K562 (cell line): Measurements from ENCODE around the gene RBM3. TPM values are rescaled to one million over a fixed set of nuclear protein-coding genes. Genes with fewer than 3 reads are reported as not detected.

ENCODE experiments used
- CBX1 ChIP-seq: sonication (generic); IDR thresholded peaks from 2 replicates; pipeline ENCODE4 v1.6.1; 2016; ENCODE audit warnings: antibody characterized with exemption, low read depth, mild to moderate bottlenecking
- JUN ChIP-seq, 2 experiments: sonication (generic) in 1 of 2; formaldehyde crosslinking in 1 of 2; IDR thresholded peaks; 2 replicates each; pipeline versions ENCODE4 v1.6.1 to v1.8.0; 2012 to 2022; ENCODE audit warnings: borderline replicate concordance in 2 of 2, mild to moderate bottlenecking in 2 of 2, improper control_type of control experiment in 1 of 2, low read depth in 1 of 2, low read length in 1 of 2, missing genetic modification reagents in 1 of 2
- MEF2D ChIP-seq: conservative IDR thresholded peaks from 2 replicates; pipeline ENCODE4 v1.6.1; 2016; ENCODE audit warnings: low read depth, missing genetic modification characterization, missing compliant biosample characterization
- NFRKB ChIP-seq: fragments of 450-650 bp; IDR thresholded peaks from 2 replicates; pipeline ENCODE4 v1.6.1; 2016; ENCODE audit warnings: low read depth
- NRF1 ChIP-seq, 2 experiments: fragments of 450-650 bp; IDR thresholded peaks in 1 of 2; conservative IDR thresholded peaks in 1 of 2; 2 replicates each; pipeline ENCODE4 v1.6.1; 2014; ENCODE audit warnings: mild to moderate bottlenecking in 2 of 2
- POLR2A ChIP-seq: fragments of 450-650 bp; conservative IDR thresholded peaks from 2 replicates; pipeline ENCODE4 v1.6.1; 2016
- TBP ChIP-seq: optimal IDR thresholded peaks from 2 replicates; pipeline ENCODE3; 2011; ENCODE audit warnings: low read depth, low read length, improper control_type of control experiment
- ZNF12 ChIP-seq: sonication (generic); formaldehyde crosslinking; IDR thresholded peaks from 2 replicates; pipeline ENCODE4 v1.4.0; 2020; ENCODE audit warnings: mild to moderate bottlenecking, missing genetic modification reagents
- polyA plus RNA-seq, 8 experiments: library from polyadenylated mRNA; depleted of rRNA in 4 of 8; stranded (reverse) in 5 of 8; unstranded in 3 of 8; fragments of >200 nt; fragmentation: Nextera tagmentation in 2 of 8; fragmentation: Illumina TruSeq in 1 of 8; extraction: Ambion mirVana in 2 of 8; extraction: Trizol in 1 of 8; gene quantifications; 2 replicates each; pipeline versions ENCODE4 v1.2.1 to v1.2.3, GENCODE V29; 2011 to 2014; ENCODE audit warnings: inconsistent platforms in 1 of 8, missing spikeins in 1 of 8
- total RNA-seq, 7 experiments: library from RNA; depleted of rRNA in 6 of 7; stranded (reverse); fragments of >200 nt in 6 of 7; fragmentation: Illumina TruSeq in 2 of 7; extraction: Trizol in 2 of 7; gene quantifications; 2 replicates each; pipeline versions ENCODE4 v1.2.1 to v1.2.3, GENCODE V29; 2011 to 2021; ENCODE audit warnings: low replicate concordance in 1 of 7
- TF ChIP-seq, protein P1 (sequence below), 2 experiments: fragments of 450-650 bp; IDR thresholded peaks; 2 replicates each; pipeline ENCODE4 v1.6.1; 2016; ENCODE audit warnings: mild to moderate bottlenecking in 2 of 2, borderline replicate concordance in 1 of 2, low read depth in 1 of 2, moderate library complexity in 1 of 2
- TF ChIP-seq, protein P2 (sequence below), 2 experiments: IDR thresholded peaks in 1 of 2; conservative IDR thresholded peaks in 1 of 2; 2 replicates each; pipeline ENCODE4 v1.6.1; 2016; ENCODE audit warnings: low read depth in 2 of 2, mild to moderate bottlenecking in 1 of 2, missing compliant biosample characterization in 1 of 2, missing genetic modification characterization in 1 of 2, moderate library complexity in 1 of 2
- TF ChIP-seq, protein P3 (sequence below), 2 experiments: fragments of 450-650 bp in 1 of 2; sonication (generic) in 1 of 2; formaldehyde crosslinking in 1 of 2; IDR thresholded peaks in 1 of 2; conservative IDR thresholded peaks in 1 of 2; 2 replicates each; pipeline versions ENCODE4 v1.6.1 to v1.8.1; 2016 to 2023; ENCODE audit warnings: mild to moderate bottlenecking in 2 of 2, moderate library complexity in 2 of 2, inconsistent platforms in 1 of 2, missing genetic modification reagents in 1 of 2
- TF ChIP-seq, protein P4 (sequence below): sonication (generic); formaldehyde crosslinking; IDR thresholded peaks from 2 replicates; pipeline ENCODE4 v1.8.1; 2022; ENCODE audit warnings: missing genetic modification reagents

RBM3 gene
- total and polyA plus RNA-seq, 9 of the 15 experiments (the other 6 are each of a cell fraction or from before 2014, with no cell fraction given) = 70.3 to 272 (median 209) TPM

DNA sequence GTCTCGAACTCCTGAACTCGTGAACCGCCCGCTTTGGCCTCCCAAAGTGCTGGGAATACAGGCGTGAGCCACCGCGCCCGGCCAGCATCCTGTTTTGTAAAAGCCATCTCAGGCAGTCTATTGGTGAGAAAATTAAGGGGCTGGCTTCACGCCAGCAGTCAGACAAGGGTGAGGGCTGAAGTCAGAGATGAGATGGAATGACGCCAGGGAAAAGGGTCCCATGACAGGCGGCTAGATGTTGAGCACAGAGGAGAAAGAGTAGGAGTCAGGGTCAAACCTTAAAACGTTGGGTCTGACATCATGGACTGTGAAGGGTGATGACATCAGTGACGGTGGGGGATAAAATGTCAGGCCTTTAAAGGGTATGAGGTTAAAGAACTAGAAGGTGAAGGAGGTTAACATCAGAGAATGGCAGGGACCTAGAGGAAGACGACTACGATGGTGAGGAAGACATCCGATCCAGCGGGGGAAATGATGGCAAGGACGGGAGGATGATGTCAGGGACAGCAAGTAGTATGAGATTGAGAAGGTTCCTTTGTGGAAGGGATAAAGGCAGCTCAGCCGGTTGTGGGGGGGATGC lies 504 bp upstream of the RBM3 start (continued):
- TF ChIP-seq, protein P1, sequence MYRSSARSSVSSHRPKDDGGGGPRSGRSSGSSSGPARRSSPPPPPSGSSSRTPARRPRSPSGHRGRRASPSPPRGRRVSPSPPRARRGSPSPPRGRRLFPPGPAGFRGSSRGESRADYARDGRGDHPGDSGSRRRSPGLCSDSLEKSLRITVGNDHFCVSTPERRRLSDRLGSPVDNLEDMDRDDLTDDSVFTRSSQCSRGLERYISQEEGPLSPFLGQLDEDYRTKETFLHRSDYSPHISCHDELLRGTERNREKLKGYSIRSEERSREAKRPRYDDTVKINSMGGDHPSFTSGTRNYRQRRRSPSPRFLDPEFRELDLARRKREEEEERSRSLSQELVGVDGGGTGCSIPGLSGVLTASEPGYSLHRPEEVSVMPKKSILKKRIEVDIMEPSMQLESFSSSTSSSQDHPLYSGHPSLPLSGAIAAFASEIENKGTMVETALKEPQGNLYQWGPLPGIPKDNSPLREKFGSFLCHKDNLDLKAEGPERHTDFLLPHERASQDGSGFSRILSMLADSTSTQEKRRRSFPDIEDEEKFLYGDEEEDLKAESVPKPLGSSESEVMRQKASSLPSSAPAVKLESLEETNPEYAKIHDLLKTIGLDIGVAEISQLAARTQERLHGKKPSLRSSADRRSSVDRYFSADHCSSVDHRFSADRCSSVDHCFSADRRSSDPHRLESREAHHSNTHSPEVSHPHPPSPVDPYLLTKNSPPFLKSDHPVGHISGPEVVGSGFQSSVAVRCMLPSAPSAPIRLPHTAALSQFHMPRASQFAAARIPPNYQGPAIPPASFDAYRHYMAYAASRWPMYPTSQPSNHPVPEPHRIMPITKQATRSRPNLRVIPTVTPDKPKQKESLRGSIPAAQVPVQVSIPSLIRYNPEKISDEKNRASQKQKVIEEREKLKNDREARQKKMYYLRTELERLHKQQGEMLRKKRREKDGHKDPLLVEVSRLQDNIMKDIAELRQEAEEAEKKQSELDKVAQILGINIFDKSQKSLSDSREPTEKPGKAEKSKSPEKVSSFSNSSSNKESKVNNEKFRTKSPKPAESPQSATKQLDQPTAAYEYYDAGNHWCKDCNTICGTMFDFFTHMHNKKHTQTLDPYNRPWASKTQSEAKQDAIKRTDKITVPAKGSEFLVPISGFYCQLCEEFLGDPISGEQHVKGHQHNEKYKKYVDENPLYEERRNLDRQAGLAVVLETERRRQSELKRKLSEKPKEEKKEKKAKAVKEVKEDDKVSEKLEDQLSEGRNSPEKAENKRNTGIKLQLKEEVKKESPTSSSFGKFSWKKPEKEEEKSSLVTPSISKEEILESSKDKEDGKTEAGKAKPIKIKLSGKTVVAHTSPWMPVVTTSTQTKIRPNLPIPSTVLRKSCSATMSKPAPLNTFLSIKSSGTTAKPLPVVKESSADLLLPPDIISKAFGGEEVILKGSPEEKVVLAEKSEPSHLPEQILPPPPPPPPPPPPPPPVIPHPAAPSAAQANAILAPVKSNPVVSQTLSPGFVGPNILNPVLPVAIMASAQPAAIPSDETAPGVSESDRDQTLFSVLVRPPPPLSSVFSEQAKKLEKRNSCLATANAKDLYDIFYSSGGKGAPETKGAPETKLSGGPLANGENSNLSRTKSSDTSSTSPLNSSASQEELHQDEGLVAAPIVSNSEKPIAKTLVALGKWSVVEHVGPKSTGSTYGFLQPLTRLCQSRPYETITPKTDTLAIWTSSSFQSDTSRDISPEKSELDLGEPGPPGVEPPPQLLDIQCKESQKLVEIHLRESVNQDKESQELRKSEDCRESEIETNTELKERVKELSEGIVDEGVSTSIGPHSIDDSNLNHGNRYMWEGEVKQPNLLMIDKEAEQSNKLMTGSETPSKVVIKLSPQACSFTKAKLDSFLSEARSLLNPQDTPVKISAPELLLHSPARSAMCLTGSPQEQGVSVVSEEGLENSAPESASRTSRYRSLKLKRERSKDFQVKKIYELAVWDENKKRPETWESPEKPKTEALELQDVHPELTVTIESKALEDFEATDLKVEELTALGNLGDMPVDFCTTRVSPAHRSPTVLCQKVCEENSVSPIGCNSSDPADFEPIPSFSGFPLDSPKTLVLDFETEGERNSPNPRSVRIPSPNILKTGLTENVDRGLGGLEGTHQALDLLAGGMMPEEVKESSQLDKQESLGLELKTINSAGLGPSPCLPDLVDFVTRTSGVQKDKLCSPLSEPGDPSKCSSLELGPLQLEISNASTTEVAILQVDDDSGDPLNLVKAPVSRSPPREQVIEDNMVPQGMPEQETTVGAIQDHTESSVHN (IDR thresholded peaks at IDR 0.05; ENCODE audit: borderline replicate concordance in 1 of 2, low read depth in 1 of 2) = peak in 1 of 2 experiments; percentile 98; a peak in 2 of 4 replicates
- TF ChIP-seq POLR2A (no peak), NRF1 (conservative IDR thresholded peaks at IDR 0.05 in 1 of 2, IDR thresholded peaks at IDR 0.05 in 1 of 2) (no peak), JUN (IDR thresholded peaks at IDR 0.05; ENCODE audit: borderline replicate concordance, low read depth, low read length) (no peak; the same call in 1 of the 2 replicates), JUN (CRISPR knock-in tag; IDR thresholded peaks at IDR 0.05; ENCODE audit: borderline replicate concordance) (no peak), MEF2D (tag) (peak; percentile 55; the same call in 1 of the 2 replicates), NFRKB (peak; percentile 57), CBX1 (no peak), ZNF12 (CRISPR knock-in tag) (0 out of 2 replicates have a peak, but pooled peaks have one; percentile 10), TBP (peak; percentile 8)
- TF ChIP-seq, protein P2, sequence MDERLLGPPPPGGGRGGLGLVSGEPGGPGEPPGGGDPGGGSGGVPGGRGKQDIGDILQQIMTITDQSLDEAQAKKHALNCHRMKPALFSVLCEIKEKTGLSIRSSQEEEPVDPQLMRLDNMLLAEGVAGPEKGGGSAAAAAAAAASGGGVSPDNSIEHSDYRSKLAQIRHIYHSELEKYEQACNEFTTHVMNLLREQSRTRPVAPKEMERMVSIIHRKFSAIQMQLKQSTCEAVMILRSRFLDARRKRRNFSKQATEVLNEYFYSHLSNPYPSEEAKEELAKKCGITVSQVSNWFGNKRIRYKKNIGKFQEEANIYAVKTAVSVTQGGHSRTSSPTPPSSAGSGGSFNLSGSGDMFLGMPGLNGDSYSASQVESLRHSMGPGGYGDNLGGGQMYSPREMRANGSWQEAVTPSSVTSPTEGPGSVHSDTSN (CRISPR knock-in tag; IDR thresholded peaks at IDR 0.05; ENCODE audit: low read depth) = no peak
- TF ChIP-seq, protein P2 (tag; conservative IDR thresholded peaks at IDR 0.05; ENCODE audit: low read depth) = 0 out of 2 replicates have a peak, but pooled peaks have one; percentile 22
- TF ChIP-seq, protein P3, sequence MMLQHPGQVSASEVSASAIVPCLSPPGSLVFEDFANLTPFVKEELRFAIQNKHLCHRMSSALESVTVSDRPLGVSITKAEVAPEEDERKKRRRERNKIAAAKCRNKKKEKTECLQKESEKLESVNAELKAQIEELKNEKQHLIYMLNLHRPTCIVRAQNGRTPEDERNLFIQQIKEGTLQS (IDR thresholded peaks at IDR 0.05) = peak; percentile 96
- TF ChIP-seq, protein P3 (CRISPR knock-in tag; conservative IDR thresholded peaks at IDR 0.05) = no peak
- TF ChIP-seq, protein P4, sequence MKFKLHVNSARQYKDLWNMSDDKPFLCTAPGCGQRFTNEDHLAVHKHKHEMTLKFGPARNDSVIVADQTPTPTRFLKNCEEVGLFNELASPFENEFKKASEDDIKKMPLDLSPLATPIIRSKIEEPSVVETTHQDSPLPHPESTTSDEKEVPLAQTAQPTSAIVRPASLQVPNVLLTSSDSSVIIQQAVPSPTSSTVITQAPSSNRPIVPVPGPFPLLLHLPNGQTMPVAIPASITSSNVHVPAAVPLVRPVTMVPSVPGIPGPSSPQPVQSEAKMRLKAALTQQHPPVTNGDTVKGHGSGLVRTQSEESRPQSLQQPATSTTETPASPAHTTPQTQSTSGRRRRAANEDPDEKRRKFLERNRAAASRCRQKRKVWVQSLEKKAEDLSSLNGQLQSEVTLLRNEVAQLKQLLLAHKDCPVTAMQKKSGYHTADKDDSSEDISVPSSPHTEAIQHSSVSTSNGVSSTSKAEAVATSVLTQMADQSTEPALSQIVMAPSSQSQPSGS (CRISPR knock-in tag) = 0 out of 2 replicates have a peak, but pooled peaks have one; percentile 55
